Sigmoid colon (tissue), 7 donors: Measurements from ENCODE around the gene RTN3. TPM values are rescaled to one million over a fixed set of nuclear protein-coding genes. Genes with fewer than 3 reads are reported as not detected.

Source experiments
- DNase-seq: peaks from one replicate; pipeline ENCODE4 v3.0.0-alpha.2; 2019
- H3K27ac ChIP-seq, 4 donors: fragments of 200-600 bp; sonication (generic); one replicate each; pipeline ENCODE4 v1.5.1; 2016 to 2019; ENCODE audit warnings: mild to moderate bottlenecking in 1 of 4
- H3K27me3 ChIP-seq, 3 donors: fragments of 200-600 bp; sonication (generic); one replicate each; pipeline ENCODE4 v1.5.1; 2019; ENCODE audit warnings: mild to moderate bottlenecking in 1 of 3
- H3K36me3 ChIP-seq, 4 donors: fragments of 200-600 bp; sonication (generic); one replicate each; pipeline ENCODE4 v1.5.1; 2016 to 2019
- H3K4me1 ChIP-seq, 4 donors: fragments of 200-600 bp; sonication (generic); one replicate each; pipeline ENCODE4 v1.5.1; 2017 to 2019
- H3K4me3 ChIP-seq, 4 donors: fragments of 200-600 bp; sonication (generic); one replicate each; pipeline ENCODE4 v1.5.1; 2017 to 2019; ENCODE audit warnings: mild to moderate bottlenecking in 2 of 4, moderate library complexity in 1 of 4
- H3K9me3 ChIP-seq, 4 donors: fragments of 200-600 bp in 3 of 4; sonication (generic) in 3 of 4; one replicate each; pipeline versions ENCODE4 v1.5.1 to v1.6.1; 2013 to 2019
- CTCF ChIP-seq, 4 experiments: fragments of 450-650 bp in 3 of 4; fragments of 200-600 bp in 1 of 4; IDR thresholded peaks; one replicate each; pipeline ENCODE4 v1.5.1; 2016 to 2019; ENCODE audit warnings: antibody characterized with exemption in 4 of 4, mild to moderate bottlenecking in 3 of 4, moderate library complexity in 2 of 4
- EP300 ChIP-seq, 4 donors: sonication (generic); formaldehyde crosslinking; IDR thresholded peaks; one replicate each; pipeline ENCODE4 v1.6.1; 2017; ENCODE audit warnings: antibody characterized with exemption in 4 of 4
- POLR2A ChIP-seq, 2 donors: fragments of 450-650 bp; IDR thresholded peaks; one replicate each; pipeline ENCODE4 v1.6.1; 2016; ENCODE audit warnings: antibody characterized with exemption in 2 of 2, mild to moderate bottlenecking in 2 of 2, moderate library complexity in 2 of 2
- POLR2AphosphoS5 ChIP-seq, 4 donors: sonication (generic); formaldehyde crosslinking; IDR thresholded peaks; one replicate each; pipeline ENCODE4 v1.6.1; 2017; ENCODE audit warnings: antibody characterized with exemption in 4 of 4
- WGBS, 2 donors: extraction: QIAGEN DNeasy Blood & Tissue Kit; methylation state at CpG; one replicate each; pipeline ENCODE4 v1.1.7; 2013; 5-methylcytosine and 5-hydroxymethylcytosine counted together
- intact Hi-C: fragments of 100-400 bp; cut with DNase I; formaldehyde crosslinking; loops from one replicate; pipeline ENCODE4 v1.15.1; 2023
- polyA plus RNA-seq, 3 donors: library from polyadenylated mRNA; stranded (reverse); fragments of 200-250 nt; gene quantifications; one replicate each; pipeline ENCODE4 v1.2.3, GENCODE V29; 2013
- total RNA-seq, 4 donors: library from RNA; depleted of rRNA; stranded (reverse); fragments of >200 nt; gene quantifications; one replicate each; pipeline ENCODE4 v1.1.0, GENCODE V29; 2016
- donor health status: healthy with polysubstance abuse.
- donor health status: Bipolar disorder and iron deficiency.
- donor health status: healthy.

The RTN3 gene
- total and polyA plus RNA-seq, 7 donors, result 24.6 to 105 (median 89.5) TPM

GRCh38 chr11:63766531-63767235, 85.4 kb downstream of the RTN3 start:
- WGBS, 2 donors, result 30 to 61% methylated on average over 7 of the region's 7 CpGs
- peak overlapping the region in 3 of 4 donors; percentile 72 to 94 (median 87) for H3K4me3 ChIP-seq
- no peak for DNase-seq
- intact Hi-C loops, result loop anchor here (2.0 to 10.0 kb wide), 2 partner anchors 70 to 982 kb away; partner anchors contain the start of gene TMEM179B
- H3K36me3 ChIP-seq, result no peaks in the 10 kb centered on the region
- peak overlapping the region; percentile 86 to 94 (median 91) for H3K27ac ChIP-seq
- H3K4me1 ChIP-seq, result peaks cover 0 to 70% (median 62%) of the 10 kb centered on the region in 4 donors
- H3K9me3 ChIP-seq, result no peaks in the 10 kb centered on the region
- no peaks in the 10 kb centered on the region for H3K27me3 ChIP-seq
- TF ChIP-seq EP300 (IDR thresholded peaks at IDR 0.05) (no peak), CTCF (IDR thresholded peaks at IDR 0.05) (no peak), POLR2AphosphoS5 (IDR thresholded peaks at IDR 0.05) (no peak), POLR2A (IDR thresholded peaks at IDR 0.05) (no peak)

GRCh38 chr11:63767267-63767564, 85.9 kb downstream of the RTN3 start:
- 15 to 19% methylated on average over 4 of the region's 4 CpGs for WGBS, 2 donors
- intact Hi-C loops, result loop anchor here (2.0 to 10.0 kb wide), 2 partner anchors 70 to 982 kb away; partner anchors contain the start of gene TMEM179B
- H3K4me1 ChIP-seq, result peaks cover 0 to 65% (median 56%) of the 10 kb centered on the region in 4 donors
- TF ChIP-seq POLR2AphosphoS5 (IDR thresholded peaks at IDR 0.05) (no peak), POLR2A (IDR thresholded peaks at IDR 0.05) (no peak), EP300 (IDR thresholded peaks at IDR 0.05) (no peak), CTCF (IDR thresholded peaks at IDR 0.05) (no peak)
- H3K36me3 ChIP-seq, result no peaks in the 10 kb centered on the region
- H3K27me3 ChIP-seq, result no peaks in the 10 kb centered on the region
- H3K4me3 ChIP-seq, result peak overlapping the region; percentile 72 to 95 (median 90)
- peak overlapping the region; percentile 86 to 94 (median 91) for H3K27ac ChIP-seq
- no peaks in the 10 kb centered on the region for H3K9me3 ChIP-seq
- DNase-seq, result no peak

GRCh38 chr11:63767565-63768236, 86.4 kb downstream of the RTN3 start:
- WGBS, 2 donors, result 0 to 1% methylated on average over 34 of the region's 34 CpGs
- H3K4me3 ChIP-seq, result peak overlapping the region; percentile 72 to 95 (median 90)
- no peaks in the 10 kb centered on the region for H3K9me3 ChIP-seq
- peak; percentile 85 for DNase-seq
- H3K27me3 ChIP-seq, result no peaks in the 10 kb centered on the region
- peaks cover 0 to 60% (median 53%) of the 10 kb centered on the region in 4 donors for H3K4me1 ChIP-seq
- peak overlapping the region; percentile 86 to 94 (median 91) for H3K27ac ChIP-seq
- intact Hi-C loops, result loop anchor here (2.0 to 10.0 kb wide), 3 partner anchors 69 to 983 kb away; partner anchors contain the start of genes NAA40 and TMEM179B
- TF ChIP-seq EP300 (IDR thresholded peaks at IDR 0.05) (no peak), CTCF (IDR thresholded peaks at IDR 0.05) (peak in 1 of 4 experiments; percentile 18), POLR2AphosphoS5 (IDR thresholded peaks at IDR 0.05) (peak in 3 of 4 donors; percentile 42 to 64 (median 58)), POLR2A (IDR thresholded peaks at IDR 0.05) (peak; percentile 7 to 35)
- H3K36me3 ChIP-seq, result no peaks in the 10 kb centered on the region

- Histone ChIP-seq H3K27me3 (no peaks in the 10 kb centered on the region), H3K4me1 (peaks cover 0 to 54% (median 48%) of the 10 kb centered on the region in 4 donors), H3K27ac (peak within 1 kb of the TSS; percentile 86 to 94 (median 91)), H3K4me3 (peak within 1 kb of the TSS; percentile 72 to 95 (median 90)), H3K9me3 (no peaks in the 10 kb centered on the region), H3K36me3 (no peaks in the 10 kb centered on the region)
- TF ChIP-seq CTCF (IDR thresholded peaks at IDR 0.05), result peak in 1 of 4 experiments; percentile 67
- TF ChIP-seq POLR2A (IDR thresholded peaks at IDR 0.05), result no peak
- 0 to 1% methylated on average over 113 of the region's 113 CpGs for WGBS, 2 donors
- intact Hi-C loops, result loop anchor here (1.0 to 10.0 kb wide), 3 partner anchors 45 to 984 kb away; partner anchors contain the start of genes NAA40, SPINDOC and TMEM179B
- peak; percentile 87 for DNase-seq
These were observed 87.1 kb downstream of the RTN3 start, which contains the start of gene ZFTA for GRCh38 chr11:63768237-63769041. ZFTA (minus strand) TSS chr11:63768775; CDS start chr11:63768622, 153 bp downstream.
